ENCODE measurements around the gene AKAP1.
A peak's percentile ranks its signal among the peaks of the same experiment; 100 is the strongest.

Gene AKAP1

DNA sequence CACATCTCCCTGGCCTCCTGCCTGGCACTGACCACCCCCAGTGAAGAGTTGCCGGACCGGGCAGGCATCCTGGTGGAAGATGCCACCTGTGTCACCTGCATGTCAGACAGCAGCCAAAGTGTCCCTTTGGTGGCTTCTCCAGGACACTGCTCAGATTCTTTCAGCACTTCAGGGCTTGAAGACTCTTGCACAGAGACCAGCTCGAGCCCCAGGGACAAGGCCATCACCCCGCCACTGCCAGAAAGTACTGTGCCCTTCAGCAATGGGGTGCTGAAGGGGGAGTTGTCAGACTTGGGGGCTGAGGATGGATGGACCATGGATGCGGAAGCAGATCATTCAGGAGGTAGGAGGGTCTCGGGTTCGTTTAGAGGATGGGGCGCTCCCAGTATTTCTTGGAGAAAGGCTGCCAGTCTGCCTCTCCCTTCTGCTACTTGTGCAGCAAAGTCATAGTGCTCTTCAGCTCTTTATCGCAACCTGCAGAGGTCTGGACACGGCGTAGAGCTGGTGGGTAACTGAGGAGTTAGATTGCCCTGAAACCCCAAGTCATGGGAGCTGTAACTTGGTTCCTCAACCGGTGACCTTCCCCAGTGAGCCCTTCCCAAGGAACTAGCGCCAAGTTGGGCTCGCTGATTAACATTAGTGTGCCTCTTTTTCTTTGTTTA, 21.9 kb downstream of the AKAP1 start:
- DNase-seq (ENCODE audit: low read depth in 2 of 2), result no peak

DNA sequence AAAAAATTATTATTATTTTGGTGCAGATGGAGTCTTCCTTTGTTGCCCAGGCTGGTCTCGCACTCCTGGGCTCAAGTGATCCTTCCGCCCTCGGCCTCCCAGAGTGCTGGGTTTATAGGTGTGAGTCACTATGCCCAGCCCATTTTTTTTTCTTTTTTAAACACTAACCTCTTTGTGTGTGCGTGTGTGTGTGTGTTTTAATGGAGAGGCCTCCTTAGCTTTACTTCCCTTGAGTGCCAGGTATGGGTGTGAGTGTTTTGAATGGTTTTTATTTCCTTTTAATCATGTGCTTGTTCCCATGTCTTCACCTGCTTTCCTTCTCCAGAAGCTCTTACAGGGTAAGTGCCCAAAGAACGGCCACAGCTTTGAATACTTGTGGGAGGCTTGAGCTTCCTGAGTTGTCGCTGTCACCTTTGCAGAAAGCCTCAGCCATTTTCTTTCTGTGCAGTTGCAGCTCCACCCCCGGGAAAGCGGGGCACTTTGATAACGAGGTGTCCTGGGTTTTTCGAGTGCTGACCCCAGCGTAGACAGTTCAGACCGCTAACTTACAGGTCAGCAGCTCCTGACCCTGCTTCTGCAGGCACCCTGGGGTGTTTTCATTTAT, 22.6 kb downstream of the AKAP1 start:
- no peak for DNase-seq (ENCODE audit: low read depth in 2 of 2)

DNA sequence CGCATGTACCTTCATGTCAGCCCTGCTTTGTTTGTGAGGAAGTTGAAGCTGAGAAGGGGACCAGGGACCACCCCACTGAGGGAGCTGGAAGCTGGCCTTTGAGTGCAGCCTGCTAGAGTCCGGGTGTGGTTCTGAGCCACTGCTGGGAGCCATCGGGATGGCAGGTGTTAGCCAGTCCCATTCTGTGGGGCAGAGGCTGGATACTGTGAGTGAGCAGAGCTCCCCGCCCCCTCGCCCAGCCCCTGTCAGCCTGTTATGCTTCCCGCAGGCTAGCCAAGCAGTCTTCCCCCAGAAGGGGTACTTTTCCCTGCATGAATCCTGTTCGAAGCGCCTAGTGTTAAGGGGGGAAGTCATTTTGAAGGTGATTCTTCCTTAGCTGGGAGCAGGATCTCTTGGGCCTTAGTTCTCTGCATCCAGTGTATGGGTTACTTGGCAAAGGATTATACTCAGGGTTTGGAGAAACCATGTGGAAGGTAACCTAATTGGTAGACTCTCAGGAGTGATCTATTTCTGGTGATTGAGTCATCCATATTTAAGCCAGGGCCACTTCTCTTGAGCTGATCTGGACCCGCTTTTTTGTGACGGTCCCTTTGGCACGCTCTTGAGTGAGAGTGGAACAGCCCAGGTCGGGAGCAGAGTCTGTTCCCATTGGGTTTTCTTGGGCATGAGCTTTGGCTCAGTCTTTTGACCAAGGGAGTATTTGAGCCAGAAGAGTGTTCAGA, 23.8 kb downstream of the AKAP1 start:
- DNase-seq (ENCODE audit: low read depth in 2 of 2), result no peak

DNA sequence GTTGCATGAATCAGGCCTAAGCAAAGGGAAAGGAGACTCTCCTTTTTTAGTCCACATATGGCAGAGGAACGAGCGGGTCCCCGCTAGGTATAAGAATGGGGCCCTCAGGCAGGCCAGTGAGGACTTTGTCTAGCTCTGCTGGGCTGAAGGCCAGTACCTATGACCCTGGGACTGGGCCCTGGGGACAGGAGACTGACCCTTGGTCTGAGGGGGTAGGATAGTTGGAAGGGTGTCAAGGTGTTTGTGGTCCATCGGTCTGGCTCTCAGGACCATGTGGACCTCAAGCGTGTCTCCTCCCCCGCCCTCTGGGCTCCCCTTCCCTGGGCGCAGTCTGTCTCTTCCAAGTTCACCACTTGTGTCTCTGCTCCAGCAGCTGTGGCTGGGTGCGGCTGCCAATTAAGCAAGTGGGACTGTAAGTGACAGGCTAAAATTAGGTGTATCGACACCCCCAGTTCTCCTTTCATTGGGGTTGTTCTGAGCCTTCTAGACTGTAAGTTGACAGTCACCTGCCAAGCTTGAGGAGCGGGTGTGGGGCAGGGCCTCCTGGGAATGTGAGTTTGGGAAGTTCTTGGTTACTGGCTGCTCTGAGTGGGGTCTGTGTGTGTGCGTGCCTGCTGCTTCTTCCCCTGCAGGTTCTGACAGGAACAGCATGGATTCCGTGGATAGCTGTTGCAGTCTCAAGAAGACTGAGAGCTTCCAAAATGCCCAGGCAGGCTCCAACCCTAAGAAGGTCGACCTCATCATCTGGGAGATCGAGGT, 24.5 kb downstream of the AKAP1 start:
- no peak for DNase-seq (ENCODE audit: low read depth in 2 of 2)

DNA sequence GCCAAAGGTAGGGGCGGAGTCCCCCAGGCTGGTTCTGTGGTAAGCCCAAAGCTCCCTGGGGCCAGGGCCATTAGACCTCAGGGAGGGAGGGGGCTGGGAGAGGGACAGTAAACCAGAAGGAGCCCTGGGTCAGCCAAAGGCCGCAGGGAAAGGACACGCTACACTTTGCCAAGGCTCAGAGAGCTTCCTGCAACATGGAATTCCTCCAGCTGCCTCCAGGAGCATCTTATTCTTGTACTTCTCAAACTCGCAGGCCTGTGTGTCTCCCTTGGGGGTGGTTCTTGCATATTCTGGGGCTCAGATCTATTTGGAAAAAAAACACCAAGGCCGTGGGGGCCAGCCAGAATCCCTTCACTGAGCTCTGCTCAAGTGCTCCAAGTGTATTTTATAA, 25.1 kb downstream of the AKAP1 start:
- DNase-seq (ENCODE audit: low read depth in 2 of 2), result no peak

DNA sequence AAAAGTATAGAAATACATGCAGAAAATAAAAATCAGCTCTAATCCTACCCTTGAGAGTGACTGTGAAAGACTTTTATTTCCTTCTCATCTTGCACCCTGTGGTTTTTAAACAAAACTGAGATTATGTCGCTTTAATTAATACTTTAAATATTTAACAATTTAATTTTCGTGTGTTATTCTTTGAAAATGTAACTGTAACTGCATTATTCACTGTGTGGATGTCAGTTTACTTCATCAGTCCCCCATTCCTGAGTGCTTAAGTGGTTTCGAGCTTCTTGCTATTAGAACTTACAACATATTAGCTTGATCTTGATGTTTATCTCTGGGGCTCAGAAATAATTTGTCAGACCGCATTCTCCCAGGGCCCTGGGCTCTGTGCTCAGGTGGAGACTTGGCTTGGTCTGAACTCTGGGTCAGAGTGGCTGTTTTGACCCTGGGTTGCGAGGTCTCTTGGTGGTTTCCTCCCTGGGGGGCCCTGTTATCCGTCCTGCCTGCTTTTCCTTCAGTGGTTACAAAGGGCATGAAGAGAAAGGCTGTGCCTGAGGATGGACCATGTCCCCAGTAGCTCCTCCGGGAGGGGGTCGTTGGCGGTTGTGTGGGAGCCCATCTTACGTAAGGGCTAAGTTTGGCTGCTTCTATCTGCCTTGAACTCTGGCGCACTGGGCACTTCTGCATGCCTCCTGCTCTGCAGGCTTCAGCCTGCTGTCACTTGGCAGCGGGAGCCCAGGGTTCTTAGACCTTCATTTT, 25.7 kb downstream of the AKAP1 start:
- no peak for DNase-seq (ENCODE audit: low read depth in 2 of 2)

DNA sequence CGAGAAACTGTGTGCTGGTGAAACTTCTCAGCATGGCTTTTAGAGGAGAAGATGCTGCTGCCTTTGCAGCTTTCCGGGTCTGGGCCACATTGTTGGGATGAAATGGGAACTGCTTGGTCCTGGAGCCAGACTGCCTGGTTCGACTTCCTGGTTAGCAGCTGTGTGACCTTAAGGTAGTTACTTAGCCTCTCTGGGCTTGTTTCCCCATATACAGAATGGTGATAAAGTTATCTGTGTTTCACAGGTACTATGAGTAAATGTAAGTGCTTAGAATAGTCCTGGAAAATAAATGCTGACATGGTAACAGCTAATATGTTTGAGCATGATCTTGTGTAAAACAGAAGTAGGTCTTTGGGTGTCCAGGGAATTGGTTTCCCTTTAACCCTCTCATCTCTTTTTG, 26.3 kb downstream of the AKAP1 start:
- DNase-seq (ENCODE audit: low read depth in 2 of 2), result no peak

DNA sequence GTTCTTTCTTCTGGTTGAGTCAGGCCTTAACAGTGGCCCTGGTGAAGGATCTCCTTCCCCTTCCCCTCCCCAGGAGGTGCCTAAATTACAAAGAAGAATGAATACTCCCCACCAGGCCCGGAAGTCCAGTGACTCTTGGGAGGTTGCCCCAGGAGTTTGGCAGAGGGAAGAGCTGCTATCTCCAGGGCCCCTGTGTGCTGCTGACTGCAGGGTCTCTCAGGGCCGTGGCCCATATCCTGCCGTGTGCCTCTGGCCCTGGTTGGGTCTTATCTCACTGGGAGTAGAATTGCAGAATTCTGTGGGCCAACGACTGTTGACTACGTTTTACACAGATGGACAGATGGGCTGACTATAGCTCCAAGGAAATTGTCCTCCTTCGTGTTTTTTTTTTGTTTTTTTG, 28.0 kb downstream of the AKAP1 start:
- DNase-seq (ENCODE audit: low read depth in 2 of 2), result no peak

DNA sequence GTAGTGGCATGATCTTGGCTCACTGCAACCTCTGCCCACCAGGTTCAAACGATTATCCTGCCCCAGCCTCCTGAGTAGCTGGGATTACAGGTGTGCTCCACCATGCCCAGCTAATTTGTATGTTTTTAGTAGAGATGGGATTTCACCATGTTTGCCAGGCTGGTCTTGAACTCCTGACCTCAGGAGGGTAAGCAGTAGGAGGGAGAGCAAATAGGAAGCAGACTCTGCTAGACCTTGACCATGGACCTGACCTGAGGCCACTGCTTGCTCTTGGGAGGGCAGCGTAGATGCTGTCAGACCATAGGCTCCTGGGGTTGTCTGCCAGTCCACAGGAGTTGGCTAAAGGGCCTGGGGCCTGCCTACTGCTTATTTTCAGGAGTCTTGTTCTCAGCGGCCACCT, 28.6 kb downstream of the AKAP1 start:
- no peak for DNase-seq (ENCODE audit: low read depth in 2 of 2)

DNA sequence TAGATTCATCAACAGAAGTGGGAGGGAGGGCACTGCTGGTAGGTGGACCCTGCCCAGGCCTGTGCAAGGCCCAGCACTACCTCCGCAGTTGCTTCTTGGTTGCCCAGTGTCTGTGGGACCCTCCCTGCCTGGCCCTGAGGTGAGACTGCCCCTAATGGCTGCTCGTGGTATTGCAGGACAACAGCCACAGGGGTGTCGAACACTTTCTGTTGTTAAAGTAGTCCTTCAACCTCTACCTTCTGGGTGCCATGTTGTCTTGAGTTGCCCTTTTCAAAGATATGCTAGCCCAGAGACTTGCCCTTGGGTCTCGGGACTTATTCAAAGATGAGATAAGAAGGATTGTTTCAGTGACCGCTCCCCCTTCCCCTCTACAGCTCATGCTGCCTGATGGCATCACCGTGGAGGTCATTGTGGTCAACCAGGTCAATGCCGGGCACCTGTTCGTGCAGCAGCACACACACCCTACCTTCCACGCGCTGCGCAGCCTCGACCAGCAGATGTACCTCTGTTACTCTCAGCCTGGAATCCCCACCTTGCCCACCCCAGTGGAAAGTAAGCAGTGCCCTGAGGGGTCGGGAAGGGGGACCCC, 29.1 kb downstream of the AKAP1 start:
- DNase-seq (ENCODE audit: low read depth in 2 of 2), result peak; percentile 47 to 59

DNA sequence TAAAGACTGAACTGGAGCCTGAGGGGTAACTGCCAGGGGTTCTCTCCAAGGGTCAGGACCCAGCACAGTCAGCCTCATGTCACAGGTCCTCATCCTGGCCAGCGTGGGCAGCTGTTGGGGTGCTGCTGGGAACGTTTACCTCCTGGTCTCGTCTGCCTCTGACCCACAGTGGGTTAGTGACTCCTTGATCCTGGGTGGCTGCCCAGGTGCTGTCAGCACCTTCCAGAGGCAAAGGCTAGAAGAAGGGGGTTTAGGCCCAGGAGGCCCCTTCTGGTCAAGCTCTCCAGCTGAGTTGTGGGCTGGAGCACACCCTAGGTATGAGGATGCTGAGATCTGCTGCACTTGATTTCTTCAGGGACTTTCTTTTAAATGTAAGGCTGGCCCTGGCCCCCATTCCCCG, 30.3 kb downstream of the AKAP1 start:
- DNase-seq (ENCODE audit: low read depth in 2 of 2), result no peak

DNA sequence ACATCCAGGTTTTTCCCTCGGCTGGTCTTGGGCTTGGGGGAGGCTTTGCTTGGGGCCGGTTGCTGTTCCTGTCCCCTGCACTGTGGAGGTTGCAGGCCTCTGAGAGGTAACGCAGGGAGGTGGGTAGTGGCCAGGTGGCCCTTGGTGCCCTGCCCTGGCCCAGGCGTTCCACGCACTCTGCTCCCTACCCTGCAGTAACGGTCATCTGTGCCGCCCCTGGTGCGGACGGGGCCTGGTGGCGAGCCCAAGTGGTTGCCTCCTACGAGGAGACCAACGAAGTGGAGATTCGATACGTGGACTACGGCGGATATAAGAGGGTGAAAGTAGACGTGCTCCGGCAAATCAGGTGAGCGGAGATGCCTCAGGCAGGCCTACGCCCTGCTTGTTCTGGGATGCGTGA, 30.9 kb downstream of the AKAP1 start:
- no peak for DNase-seq (ENCODE audit: low read depth in 2 of 2)

DNA sequence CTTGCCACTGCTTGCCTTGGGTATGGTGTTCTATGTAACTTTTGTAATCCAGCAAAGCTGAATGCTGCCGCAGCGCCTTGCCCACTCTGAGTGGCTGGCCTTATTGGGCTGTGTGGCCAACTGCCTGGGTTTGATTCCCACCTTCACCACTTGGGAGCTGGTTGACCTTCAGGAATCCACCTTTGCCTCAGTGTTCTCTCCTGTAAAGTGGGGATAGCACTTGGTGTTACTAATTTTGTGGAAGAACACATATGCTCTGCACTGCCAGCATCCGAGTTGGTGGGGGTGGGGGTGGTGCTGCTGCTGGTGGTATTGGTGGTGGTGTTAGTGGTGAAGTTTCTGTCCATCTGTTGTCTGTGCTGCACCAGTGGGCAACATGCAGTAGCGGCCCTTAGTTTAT, 32.8 kb downstream of the AKAP1 start:
- no peak for DNase-seq (ENCODE audit: low read depth in 2 of 2)

DNA sequence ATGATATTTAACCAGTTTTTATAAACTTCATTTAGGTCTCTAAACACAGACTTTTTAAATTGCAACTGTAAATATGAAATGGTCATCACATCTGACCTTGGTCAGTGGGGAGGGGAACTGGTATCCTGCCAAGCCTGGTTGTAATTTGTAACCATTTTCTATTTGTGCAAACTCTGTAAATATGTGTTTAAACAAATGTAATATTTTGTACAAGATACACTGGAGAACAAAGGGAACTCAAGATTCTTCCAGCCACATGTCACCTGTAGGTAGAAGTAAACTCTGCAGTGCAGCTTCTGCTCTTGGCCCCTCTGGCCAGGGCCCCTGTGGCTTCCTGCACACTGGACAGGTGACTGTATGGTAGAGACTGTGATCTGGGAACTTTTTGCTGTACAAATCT, 35.8 kb downstream of the AKAP1 start:
- no peak for DNase-seq (ENCODE audit: low read depth in 2 of 2)

DNA sequence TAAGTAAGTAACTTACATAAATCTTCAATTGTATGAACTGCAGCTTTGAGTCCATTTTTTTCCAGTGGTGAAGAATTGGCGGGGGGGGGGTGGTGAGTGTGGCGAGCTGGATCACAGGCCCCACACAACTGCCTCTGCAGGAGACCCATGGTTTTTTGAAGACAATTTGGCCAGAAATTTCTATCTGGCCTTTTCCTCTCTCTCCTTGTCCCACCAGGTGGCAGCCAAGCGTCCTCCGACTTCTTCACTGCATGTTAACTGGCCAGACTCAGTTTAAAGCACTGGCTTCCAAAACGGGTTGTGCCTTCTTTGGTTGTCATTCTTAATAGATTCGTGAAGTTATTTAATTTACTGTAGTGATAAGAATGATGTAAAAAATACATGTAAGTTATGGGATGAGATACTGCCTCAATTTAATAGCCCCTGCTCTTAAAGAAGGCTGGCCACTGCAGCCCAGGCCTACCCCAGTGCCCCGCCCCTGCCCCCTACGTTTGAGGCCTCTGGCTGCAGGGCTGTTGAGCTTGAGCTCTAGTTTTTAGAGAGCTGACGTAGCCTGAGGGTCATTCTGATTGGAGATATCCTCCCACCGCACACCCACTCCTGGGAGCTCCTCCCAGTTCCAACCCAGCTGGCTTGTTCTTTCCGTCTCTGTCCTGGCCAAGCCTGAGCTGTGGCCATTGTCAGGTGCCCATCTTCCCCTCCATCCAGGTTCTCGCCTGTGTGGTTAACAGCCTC, 36.4 kb downstream of the AKAP1 start:
- no peak for DNase-seq (ENCODE audit: low read depth in 2 of 2)

DNA sequence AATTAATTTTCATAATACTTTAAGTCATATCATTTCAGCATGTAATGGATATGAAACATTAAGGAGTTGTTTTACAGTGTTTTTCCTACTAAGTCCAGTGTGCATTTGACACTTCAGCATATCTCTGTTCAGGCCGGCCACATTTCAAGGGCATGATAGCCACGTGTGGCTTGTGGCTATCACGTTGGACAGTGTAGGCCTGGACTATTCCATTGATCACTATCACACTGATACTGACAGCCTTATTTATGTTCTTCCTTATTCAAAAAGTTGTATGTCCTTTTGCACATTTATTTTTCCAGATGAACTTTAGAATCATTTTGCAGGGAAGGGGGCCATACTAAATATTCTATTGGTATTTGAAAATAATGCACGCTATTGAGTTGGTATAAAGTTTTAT, 39.0 kb downstream of the AKAP1 start:
- DNase-seq (ENCODE audit: low read depth in 2 of 2), result no peak

DNA sequence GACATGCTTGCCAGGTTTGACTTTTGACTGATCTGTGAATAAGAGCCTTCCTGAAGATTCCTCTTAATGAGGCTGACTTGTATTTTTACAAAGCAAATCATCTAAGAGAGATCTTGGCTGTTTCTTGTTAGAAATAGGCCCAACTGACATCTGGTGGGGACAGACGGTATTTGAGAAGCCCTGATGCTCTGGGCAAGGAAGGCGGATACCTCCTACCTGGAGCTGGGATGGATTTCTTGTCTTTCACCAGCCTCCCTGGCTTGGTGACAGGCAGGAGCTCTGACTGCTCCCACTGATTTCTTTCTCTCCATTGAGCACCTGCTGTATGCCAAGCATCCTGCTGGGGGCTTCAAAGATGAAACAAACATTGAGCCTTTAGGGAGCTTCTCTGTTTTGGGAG, 40.4 kb downstream of the AKAP1 start:
- no peak for DNase-seq (ENCODE audit: low read depth in 2 of 2)

DNA sequence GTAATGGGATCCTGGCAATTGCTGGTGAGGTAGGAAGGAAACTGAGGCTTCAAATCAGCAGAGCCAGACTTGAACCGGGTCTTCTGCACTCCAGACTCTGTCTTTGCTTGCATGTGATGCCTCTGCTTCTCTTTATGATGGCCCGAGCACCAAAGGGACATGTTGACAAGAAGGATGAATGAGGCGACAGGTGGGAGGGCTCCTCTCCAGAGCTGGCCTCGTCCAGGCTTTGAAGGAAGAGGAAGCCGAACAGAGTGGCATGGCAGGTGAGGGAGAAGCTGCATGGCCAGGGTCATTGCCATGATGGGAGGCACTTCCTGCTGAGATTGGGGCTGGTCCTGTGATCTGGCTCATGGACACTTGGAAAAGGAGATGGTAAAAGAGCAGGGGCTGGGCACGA, 40.8 kb downstream of the AKAP1 start:
- no peak for DNase-seq (ENCODE audit: low read depth in 2 of 2)

DNA sequence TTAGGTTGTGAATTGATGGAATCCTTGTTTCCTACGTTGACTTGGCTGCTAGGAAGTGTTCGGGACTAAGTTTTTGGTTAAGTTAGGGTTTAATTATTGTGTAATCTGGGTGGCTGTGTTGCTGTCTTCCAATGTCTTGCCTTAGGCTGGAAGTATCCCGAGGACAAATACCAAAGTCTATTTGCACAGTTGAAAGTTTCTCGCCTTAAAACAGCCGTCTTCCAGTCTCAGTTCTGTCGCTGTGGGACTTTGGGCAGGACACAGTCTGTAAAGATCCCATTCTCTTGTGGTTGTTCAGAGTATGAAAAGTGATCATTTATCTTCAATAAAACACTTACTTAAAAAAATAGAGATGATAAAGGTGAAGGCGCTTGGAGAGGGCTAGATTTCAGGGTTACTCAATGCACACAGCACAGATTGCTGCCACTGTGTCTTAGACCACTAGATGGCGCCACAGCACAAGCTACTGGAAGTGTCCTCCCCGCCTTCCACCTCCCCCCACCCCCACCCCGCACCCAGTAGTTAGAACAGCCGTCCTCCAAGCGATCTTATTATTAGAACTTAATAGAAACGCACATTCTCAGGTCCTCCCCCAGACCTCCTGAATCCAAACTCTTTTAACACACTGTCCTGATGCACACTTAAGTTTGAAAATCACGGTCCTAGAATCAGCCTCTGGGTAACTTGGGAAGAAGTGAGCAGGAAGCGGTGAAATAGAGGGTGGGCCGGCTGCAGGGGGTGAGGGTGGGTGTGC, 45.8 kb downstream of the AKAP1 start:
- peak; percentile 75 to 79 for DNase-seq (ENCODE audit: low read depth in 2 of 2)

DNA sequence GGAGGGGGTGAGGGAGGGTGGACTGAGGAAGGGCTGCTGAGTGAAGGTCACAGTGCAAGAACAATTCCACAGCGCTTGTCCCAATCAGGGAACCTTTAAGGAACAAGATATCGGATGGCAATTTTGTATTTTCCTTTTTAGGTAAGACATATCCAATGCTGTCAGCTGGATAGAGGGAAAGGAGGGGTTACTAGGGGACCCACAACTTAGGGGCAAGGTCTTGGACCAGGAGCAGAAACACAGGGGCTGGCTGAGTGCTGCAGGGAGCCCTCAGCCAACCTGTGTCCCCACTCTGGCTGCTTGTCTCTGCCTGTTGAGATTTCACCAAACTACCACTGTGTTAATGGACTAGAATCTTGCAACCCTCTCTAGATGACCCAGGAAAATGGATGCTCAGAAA, 47.6 kb downstream of the AKAP1 start:
- no peak for DNase-seq (ENCODE audit: low read depth in 2 of 2)

All from activated CD4-positive, alpha-beta T cell treated with anti-CD3 and anti-CD28 coated beads for 24 hours (primary cell).